Measurements from ENCODE around the gene MPP1. TPM values are rescaled to one million over a fixed set of nuclear protein-coding genes. Genes with fewer than 3 reads are reported as not detected.

Gene MPP1
- polyA plus RNA-seq, 2 of the 4 experiments (the other 2 are of a cell fraction): 10.7 to 14.3 TPM

DNA sequence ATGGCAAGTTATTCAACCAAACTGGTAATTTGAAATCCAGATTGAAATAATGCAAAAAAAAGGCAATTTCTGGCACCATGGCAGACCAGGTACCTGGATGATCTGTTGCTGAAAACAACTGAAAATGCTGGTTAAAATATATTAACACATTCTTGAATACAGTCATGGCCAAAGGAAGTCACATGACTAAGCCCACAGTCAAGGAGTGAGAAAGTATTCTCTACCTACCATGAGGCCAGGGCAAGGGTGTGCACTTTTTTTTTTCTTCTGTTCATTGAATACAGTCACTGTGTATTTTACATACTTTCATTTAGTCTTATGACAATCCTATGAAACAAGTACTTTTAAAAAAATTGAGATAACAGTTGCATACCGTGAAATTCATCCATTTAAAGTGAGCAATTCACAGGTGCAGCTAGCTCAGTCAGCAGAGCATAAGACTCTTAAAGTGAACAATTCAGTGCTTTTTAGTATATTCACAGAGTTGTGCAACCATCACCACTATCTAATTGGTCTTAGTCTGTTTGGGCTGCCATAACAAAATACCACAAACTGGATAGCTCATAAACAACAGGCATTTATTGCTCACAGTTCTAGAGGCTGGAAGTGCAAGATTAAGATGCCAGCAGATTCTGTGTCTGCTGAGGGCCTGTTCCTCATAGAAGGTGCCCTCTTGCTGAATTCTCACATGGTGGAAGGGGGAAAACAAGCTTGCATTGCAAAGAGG, 4.8 kb upstream of the MPP1 start (continued):
- TF ChIP-seq PHF8 (IDR thresholded peaks at IDR 0.05; ENCODE audit: borderline replicate concordance, low read depth) (no peak), EHF (CRISPR knock-in tag; IDR thresholded peaks at IDR 0.05) (no peak)
- TF ChIP-seq, protein P1, sequence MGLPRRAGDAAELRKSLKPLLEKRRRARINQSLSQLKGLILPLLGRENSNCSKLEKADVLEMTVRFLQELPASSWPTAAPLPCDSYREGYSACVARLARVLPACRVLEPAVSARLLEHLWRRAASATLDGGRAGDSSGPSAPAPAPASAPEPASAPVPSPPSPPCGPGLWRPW (IDR thresholded peaks at IDR 0.05): no peak

DNA sequence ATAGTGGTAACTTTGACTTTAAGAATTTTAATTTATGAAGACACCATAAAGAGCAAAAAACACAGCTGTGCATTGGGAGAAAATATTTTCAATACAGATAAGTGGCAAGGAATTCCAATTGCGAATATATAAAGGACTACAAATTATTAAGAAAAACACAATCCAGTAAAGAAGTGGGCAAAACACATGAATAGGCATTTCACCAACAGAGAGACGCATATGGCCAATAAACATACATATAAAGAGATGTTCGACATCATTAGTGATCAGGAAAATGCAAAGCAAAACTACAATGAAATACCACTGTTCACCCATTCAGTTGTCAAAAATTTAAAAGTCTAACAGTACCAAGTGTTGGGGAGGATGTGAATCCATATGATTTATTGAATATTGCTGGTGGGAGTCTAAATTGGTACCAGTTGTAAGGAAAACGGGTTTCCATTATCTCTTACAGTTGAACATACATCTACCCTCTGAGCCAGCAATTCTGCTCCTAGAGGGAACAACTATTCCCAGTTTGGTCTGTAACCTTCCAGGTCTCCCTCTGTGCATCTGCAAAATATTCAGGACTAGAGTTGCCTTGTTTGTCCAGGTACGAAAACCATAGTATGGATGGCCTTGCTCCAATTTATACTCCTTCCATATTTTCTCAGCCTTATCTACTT, 1.7 kb upstream of the MPP1 start:
- ATAC-seq (no peak), FAIRE-seq (no peak), DNase-seq (ENCODE audit: low read depth in 1 of 2, low spot score in 1 of 2) (no peak)
- POLR2A ChIA-PET: no interaction called here
- Histone ChIP-seq H3K9me3 (0 out of 3 replicates have a peak, but pooled peaks cover 6% of the 10 kb centered on the region), H3K27ac (no peak overlapping the region), H3K4me1 (peaks cover 6% of the 10 kb centered on the region; the same call in 1 of the 3 replicates), H3K4me2 (no peak overlapping the region), H3K4me3 (no peak overlapping the region)
- 67% methylated on average over 5 of the region's 5 CpGs for WGBS (ENCODE audit: missing lambda C conversion rate)
- CTCF ChIA-PET: interaction anchor here (1.2 to 1.5 kb wide), 2 partner anchors 15 to 56 kb away, joined by 3 read pairs; partner anchors contain the start of gene GAB3
- no peak for TF ChIP-seq POLR2AphosphoS2 (conservative IDR thresholded peaks at IDR 0.05; ENCODE audit: low read length)
- TF ChIP-seq TP53 (CRISPR knock-in tag; IDR thresholded peaks at IDR 0.05): no peak
- no peak for TF ChIP-seq RFX5 (IDR thresholded peaks at IDR 0.05)
- no peak for TF ChIP-seq MYC (IDR thresholded peaks at IDR 0.05; ENCODE audit: borderline replicate concordance, low read length)
- TF ChIP-seq NR3C1 (IDR thresholded peaks at IDR 0.05): no peak
- no peak for TF ChIP-seq KDM1A (IDR thresholded peaks at IDR 0.05; ENCODE audit: low read depth)
- no peak for TF ChIP-seq ZFP36 (IDR thresholded peaks at IDR 0.05; ENCODE audit: borderline replicate concordance, partially characterized antibody)
- TF ChIP-seq CBX2 (IDR thresholded peaks at IDR 0.05; ENCODE audit: borderline replicate concordance, low read depth): no peak
- no peak for TF ChIP-seq NFE2L2 (conservative IDR thresholded peaks at IDR 0.05; ENCODE audit: low read length)
- TF ChIP-seq EHMT2 (IDR thresholded peaks at IDR 0.05; ENCODE audit: low read depth): no peak
- TF ChIP-seq RNF2 (IDR thresholded peaks at IDR 0.05; ENCODE audit: borderline replicate concordance, low read depth): no peak
- no peak for TF ChIP-seq GATA3 (IDR thresholded peaks at IDR 0.05; ENCODE audit: borderline replicate concordance)
- no peak for TF ChIP-seq MAZ (IDR thresholded peaks at IDR 0.05; ENCODE audit: borderline replicate concordance, low read depth, low read length)
- TF ChIP-seq ZNF302 (CRISPR knock-in tag; IDR thresholded peaks at IDR 0.05): no peak

DNA sequence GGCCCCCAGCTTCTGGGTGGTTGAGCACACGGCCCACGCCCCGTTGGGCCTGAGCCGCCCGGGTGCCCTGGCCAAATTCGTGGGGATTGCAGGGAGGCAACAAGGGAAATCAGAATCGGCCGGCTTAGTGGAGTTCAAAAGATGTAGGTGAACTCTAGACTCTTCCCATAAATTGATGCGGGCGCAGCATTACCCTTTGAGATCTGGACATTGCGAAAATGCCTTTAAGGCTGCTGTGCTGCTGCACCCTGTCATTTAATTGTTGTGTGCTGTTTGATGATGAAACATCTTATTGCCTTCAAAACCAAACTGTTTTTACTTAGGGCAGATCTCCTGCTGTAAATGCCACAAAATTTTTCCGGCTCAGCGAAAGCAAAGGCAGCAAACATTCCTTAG, 409 bp upstream of the MPP1 start:
- Histone ChIP-seq H3K9me3 (0 out of 3 replicates have a peak, but pooled peaks cover 6% of the 10 kb centered on the region), H3K4me3 (peak overlapping the region; percentile 59), H3K4me1 (peaks cover 11% of the 10 kb centered on the region), H3K27ac (peak overlapping the region; percentile 66 to 85; a peak in 5 of 6 replicates), H3K4me2 (peak overlapping the region; percentile 88)
- peak; percentile 56 for FAIRE-seq
- ATAC-seq: no peak; a peak in 3 of 6 replicates
- ChIA-PET POLR2A (interaction anchor here (1.4 kb wide), 1 partner anchor 43 kb away, joined by 8 read pairs; the partner anchor contains the start of gene DKC1), CTCF (interaction anchor here (1.2 to 1.5 kb wide), 2 partner anchors 14 to 55 kb away, joined by 3 read pairs; partner anchors contain the start of gene GAB3)
- no peak for TF ChIP-seq NR3C1 (IDR thresholded peaks at IDR 0.05)
- TF ChIP-seq KDM5A (IDR thresholded peaks at IDR 0.05): no peak
- TF ChIP-seq TFCP2L1 (CRISPR knock-in tag; IDR thresholded peaks at IDR 0.05): no peak
- TF ChIP-seq, protein P2, sequence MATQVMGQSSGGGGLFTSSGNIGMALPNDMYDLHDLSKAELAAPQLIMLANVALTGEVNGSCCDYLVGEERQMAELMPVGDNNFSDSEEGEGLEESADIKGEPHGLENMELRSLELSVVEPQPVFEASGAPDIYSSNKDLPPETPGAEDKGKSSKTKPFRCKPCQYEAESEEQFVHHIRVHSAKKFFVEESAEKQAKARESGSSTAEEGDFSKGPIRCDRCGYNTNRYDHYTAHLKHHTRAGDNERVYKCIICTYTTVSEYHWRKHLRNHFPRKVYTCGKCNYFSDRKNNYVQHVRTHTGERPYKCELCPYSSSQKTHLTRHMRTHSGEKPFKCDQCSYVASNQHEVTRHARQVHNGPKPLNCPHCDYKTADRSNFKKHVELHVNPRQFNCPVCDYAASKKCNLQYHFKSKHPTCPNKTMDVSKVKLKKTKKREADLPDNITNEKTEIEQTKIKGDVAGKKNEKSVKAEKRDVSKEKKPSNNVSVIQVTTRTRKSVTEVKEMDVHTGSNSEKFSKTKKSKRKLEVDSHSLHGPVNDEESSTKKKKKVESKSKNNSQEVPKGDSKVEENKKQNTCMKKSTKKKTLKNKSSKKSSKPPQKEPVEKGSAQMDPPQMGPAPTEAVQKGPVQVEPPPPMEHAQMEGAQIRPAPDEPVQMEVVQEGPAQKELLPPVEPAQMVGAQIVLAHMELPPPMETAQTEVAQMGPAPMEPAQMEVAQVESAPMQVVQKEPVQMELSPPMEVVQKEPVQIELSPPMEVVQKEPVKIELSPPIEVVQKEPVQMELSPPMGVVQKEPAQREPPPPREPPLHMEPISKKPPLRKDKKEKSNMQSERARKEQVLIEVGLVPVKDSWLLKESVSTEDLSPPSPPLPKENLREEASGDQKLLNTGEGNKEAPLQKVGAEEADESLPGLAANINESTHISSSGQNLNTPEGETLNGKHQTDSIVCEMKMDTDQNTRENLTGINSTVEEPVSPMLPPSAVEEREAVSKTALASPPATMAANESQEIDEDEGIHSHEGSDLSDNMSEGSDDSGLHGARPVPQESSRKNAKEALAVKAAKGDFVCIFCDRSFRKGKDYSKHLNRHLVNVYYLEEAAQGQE (IDR thresholded peaks at IDR 0.05): no peak
- no peak for TF ChIP-seq CEBPB (IDR thresholded peaks at IDR 0.05)
- no peak for TF ChIP-seq GATA3 (IDR thresholded peaks at IDR 0.05; ENCODE audit: borderline replicate concordance)
- TF ChIP-seq ZNF302 (CRISPR knock-in tag; IDR thresholded peaks at IDR 0.05): no peak
- TF ChIP-seq JUN (IDR thresholded peaks at IDR 0.05): peak in 1 of 2 experiments; percentile 22; a peak in 1 of 5 replicates
- TF ChIP-seq TP53 (CRISPR knock-in tag; IDR thresholded peaks at IDR 0.05): no peak
- TF ChIP-seq PHF8 (IDR thresholded peaks at IDR 0.05; ENCODE audit: borderline replicate concordance, low read depth): peak; percentile 25; the same call in 1 of the 2 replicates
- no peak for TF ChIP-seq MAFK (IDR thresholded peaks at IDR 0.05; ENCODE audit: partially characterized antibody)
- no peak for TF ChIP-seq MYC (IDR thresholded peaks at IDR 0.05; ENCODE audit: borderline replicate concordance, low read length)
- no peak for TF ChIP-seq ESRRA (IDR thresholded peaks at IDR 0.05; ENCODE audit: borderline replicate concordance, low read length)
- TF ChIP-seq ZFP36 (IDR thresholded peaks at IDR 0.05; ENCODE audit: borderline replicate concordance, partially characterized antibody): no peak
- TF ChIP-seq CHD4 (IDR thresholded peaks at IDR 0.05; ENCODE audit: borderline replicate concordance): no peak
- no peak for TF ChIP-seq HEYL (CRISPR knock-in tag; IDR thresholded peaks at IDR 0.05)
- no peak for TF ChIP-seq NPAS2 (CRISPR knock-in tag; IDR thresholded peaks at IDR 0.05; ENCODE audit: borderline replicate concordance)
- no peak for TF ChIP-seq NFE2L2 (conservative IDR thresholded peaks at IDR 0.05; ENCODE audit: low read length)
- peak; percentile 83; the same call in 1 of the 2 replicates for TF ChIP-seq RNF2 (IDR thresholded peaks at IDR 0.05; ENCODE audit: borderline replicate concordance, low read depth)
- 4% methylated on average over 13 of the region's 13 CpGs for WGBS (ENCODE audit: missing lambda C conversion rate)
- DNase-seq (ENCODE audit: low read depth in 1 of 2, low spot score in 1 of 2): no peak
